ENCODE data around the gene FOXN3.

GRCh38 chr14:89348722-89349121, 68.3 kb downstream of the FOXN3 start:
- TF ChIP-seq ZNF274 (IDR thresholded peaks at IDR 0.05; ENCODE audit: low read depth, low read length) (no peak), SUZ12 (IDR thresholded peaks at IDR 0.05; ENCODE audit: extremely low read depth, insufficient read depth, insufficient read length) (no peak)

Data from NT2/D1 (cell line).